Occipital lobe (tissue), 2 donors: Measurements from ENCODE around the gene HLA-A. TPM values are rescaled to one million over a fixed set of nuclear protein-coding genes. Genes with fewer than 3 reads are reported as not detected.

Experiments
- DNase-seq: peaks from one replicate; lab custom pipeline; 2025; lab: John Stamatoyannopoulos, UW
- total RNA-seq: library from RNA; depleted of rRNA; stranded (reverse); fragments of >200 nt; gene quantifications from one replicate; pipeline ENCODE4 v1.2.3, GENCODE V29; 2014

Gene HLA-A
- total RNA-seq, 1 donor from 2014 or later = 46.6 TPM

GRCh38 chr6:29933955-29934354, 8.4 kb upstream of the HLA-A start:
- no peak for DNase-seq

GRCh38 chr6:29935273-29935955, 6.9 kb upstream of the HLA-A start:
- DNase-seq = no peak

DNA sequence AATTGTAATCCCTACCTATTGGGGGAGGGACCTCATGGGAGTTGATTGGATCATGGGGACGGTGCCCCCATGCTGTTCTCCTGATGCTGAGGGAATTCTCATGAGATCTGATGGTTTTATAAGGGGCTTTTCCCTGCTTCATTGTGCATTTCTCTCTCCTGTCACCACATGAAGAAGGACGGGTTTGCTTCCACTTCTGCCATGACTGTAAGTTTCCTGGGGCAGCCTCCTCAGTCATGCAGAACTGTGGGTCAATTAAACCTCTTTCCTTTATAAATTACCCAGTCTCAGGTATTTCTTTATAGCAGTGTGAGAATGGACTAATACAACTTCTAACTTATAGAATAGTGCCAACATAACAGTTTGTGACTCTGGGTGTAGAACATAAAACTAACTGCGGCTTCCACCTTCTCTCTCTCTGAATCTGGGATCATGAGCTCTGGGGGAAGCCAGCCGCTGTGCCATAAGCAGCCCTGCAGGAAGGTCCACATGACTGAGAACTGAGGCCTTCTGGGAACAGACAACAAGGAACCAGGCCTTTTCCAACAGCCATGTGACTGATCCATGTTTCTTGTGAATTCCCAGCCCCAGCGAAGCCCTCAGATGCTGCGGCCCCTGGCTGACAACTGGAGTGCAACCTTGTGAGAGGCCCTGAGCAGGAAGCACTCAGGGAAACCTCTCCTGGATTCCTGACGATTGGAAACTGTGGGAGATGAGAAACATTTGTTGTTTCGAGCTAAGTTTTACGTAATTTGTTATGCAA, 3.4 kb upstream of the HLA-A start:
- no peak for DNase-seq

DNA sequence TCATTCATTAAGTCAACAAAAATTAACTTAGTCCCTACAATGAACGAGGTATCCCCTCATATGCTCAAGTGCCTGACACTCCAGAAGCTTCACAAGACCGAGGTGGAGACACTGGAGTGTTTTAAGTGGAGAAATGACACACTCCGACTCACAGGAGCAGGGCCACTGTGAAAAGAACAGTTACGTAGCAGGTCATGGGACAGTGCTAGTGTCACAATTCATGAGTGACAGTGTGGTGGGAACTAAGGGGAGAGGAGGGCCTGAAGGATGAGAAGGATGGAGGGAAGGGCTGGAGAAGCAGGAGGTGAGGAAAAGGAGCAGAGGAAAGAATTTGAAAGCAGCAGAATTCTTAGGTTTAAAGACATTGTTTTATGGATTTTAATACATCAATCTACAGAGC, 1.3 kb upstream of the HLA-A start:
- DNase-seq = no peak

- DNase-seq = no peak
Measured at GRCh38 chr6:29941471-29941870, 861 bp upstream of the HLA-A start.

DNA sequence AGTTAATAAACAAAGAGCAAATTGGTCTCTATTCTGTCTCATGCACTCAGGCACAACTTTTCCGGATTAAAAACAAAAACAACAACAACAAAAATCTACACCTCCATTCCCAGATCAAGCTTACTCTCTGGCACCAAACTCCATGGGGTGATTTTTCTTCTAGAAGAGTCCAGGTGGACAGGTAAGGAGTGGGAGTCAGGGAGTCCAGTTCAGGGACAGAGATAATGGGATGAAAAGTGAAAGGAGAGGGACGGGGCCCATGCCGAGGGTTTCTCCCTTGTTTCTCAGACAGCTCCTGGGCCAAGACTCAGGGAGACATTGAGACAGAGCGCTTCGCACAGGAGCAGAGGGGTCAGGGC, 437 bp upstream of the HLA-A start:
- DNase-seq = no peak

- DNase-seq = no peak
Measured at GRCh38 chr6:29943053-29943966, 978 bp downstream of the HLA-A start.

- DNase-seq = no peak
Measured at GRCh38 chr6:29945281-29945820, 3.0 kb downstream of the HLA-A start.

DNA sequence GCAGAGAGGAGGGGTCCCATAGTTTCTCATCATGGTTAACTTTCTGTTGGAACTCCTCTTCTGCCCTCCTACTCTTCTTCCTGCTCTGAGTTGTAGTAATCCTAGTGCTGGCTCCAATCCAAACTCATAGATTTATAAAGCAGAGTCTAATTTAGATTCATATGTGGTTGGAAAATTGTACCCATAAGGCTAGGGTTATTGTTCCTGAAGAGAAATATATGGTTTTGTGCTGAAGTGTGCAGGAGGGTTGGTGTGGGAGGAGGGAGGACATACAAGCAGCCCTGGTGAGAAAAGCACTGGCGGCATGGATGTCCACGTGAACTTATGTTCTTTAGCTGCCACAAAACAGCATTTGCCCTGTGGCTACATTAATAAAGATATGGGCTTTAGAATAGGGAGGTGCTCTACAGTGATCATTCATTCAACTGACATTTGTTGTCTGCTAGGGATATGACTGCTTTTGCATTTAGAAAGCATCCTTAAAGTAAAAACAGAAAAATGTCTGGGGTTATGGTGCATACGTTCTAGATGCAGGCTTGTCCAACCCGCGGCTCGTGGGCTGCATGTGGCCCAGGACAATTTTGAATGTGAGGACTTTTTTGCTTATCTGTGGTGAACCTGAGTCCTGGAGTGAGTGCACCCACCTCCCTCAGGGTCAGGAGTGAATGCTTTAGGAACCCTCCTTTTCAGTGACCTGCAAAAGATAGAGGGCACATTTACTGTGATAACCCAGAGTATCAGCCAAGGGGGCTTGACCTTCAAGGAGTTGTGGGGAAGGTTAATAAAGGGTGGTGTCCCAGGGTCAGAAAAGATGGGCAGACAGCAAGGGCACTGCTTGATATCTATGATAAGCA, 4.1 kb downstream of the HLA-A start:
- DNase-seq = no peak

DNA sequence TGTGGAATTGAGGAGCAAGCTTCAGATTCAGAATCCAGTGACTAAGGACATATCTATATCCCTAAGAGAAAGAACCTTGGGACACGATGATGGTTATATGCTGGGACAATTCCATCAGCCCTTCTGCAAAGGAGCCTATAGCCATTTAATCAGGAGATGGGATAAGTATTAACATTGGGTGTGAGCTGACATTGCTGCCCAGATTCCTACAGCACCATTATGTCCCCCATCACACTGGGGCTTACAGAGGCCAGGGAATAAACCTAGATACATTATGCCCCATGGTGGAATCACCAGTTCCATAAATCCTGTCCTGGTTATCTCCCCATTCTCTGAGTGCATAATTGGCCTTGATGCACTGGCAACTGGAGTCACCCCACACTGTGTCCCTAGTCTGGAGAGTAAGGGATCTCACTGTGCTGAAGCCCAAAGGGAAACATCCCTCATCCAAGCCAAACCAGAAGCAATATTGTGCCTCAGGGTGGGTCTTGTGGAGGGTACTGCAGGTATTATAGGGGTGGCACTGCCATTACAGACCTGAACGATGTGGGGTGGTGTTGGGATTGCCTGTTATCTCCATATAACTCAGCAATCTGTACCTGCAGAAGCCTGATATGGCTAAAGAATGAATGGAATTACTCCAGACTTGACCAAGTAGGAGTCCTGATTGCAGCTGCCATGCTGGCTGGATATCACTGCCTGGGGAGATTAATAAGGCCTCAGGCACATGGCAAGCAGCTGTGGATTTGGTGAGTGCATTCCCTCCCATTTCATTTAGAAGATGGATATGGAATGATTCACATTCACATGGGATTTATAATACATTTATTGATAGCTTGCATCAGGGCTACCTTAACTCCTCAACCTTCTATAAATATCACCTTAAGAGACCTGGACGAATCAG, 5.0 kb downstream of the HLA-A start:
- no peak for DNase-seq

- no peak for DNase-seq
Measured at GRCh38 chr6:29948277-29948676, 5.9 kb downstream of the HLA-A start.

DNA sequence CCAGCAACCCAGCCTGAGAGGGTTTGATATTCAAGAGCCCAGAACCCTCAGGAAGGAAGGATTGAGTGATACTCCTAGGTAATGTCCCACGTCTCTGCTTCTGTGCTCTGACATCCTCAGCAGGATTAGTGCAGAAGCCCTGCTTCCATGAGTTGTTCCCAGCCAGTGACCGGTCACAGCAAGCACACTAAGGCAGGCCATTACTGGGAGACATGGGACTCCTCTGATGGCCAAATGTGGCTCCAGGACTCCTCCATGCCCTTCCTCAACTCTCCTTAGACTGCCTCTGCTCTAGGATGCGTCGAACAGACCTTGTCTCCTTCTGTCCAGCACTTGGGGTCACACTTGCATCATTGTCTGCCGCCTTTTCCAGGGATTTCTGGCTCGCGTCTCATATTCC, 7.6 kb downstream of the HLA-A start:
- no peak for DNase-seq

DNA sequence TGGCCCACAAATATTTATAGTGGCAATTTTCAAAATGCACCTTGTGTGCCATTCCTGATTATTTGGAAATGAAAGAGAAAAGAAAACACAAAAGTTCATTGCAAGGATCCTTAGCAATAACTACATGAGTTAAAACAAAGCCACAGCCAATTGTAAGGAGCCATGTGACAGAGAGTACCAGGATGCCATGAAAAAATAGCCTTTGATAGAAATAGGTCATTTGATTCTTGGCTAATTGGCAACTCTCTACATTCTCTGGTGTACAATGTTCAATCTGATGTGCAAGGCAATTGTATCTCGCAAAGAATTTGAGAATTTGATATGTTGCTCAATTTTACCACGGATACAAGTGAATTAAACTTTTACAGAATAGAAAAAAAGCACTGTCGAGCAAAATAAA, 9.6 kb downstream of the HLA-A start:
- no peak for DNase-seq

GRCh38 chr6:29953001-29953441, 10.7 kb downstream of the HLA-A start:
- DNase-seq = no peak

DNA sequence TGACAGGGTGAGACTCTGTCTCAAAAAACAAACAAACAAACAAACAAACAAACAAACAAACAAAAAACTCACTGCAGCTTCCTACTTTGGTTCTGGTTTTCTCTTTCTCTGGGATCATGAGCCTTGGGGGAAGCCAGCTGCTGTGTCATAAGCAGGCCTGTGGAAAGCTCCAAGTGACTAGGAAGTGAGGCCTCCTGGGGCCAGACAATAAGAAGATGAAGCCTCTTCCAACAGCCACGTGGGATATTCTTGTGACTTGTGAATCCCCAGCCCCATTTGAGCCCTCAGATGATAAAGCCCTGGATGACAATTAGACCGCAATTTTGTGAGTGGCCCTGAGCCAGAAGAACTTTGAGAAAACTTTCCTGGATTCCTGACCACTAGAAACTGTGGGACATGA, 11.4 kb downstream of the HLA-A start:
- no peak for DNase-seq

- DNase-seq = no peak
Measured at GRCh38 chr6:29954272-29954671, 11.9 kb downstream of the HLA-A start.

- DNase-seq = no peak
Measured at GRCh38 chr6:29955783-29956182, 13.5 kb downstream of the HLA-A start.

- no peak for DNase-seq
Measured at GRCh38 chr6:29956518-29956917, 14.2 kb downstream of the HLA-A start.

DNA sequence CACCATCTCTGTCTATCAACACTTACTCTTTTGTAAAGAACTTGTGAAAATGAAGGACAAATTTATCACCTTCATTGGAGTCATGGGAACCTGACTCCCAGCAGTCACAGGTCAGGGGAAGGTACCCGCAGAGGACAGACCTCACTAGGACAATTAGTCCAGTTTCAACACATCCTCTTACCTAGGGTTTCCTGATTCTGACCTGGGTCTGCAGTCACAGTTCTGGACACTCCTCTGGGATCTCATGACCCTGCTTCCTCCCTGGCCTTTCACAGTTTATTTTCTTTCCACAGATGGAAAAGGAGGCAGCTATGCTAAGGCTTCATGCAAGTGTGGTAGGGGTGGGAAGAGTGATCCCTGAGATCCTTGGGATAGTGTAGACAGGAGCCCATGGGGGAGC, 15.7 kb downstream of the HLA-A start:
- no peak for DNase-seq

DNA sequence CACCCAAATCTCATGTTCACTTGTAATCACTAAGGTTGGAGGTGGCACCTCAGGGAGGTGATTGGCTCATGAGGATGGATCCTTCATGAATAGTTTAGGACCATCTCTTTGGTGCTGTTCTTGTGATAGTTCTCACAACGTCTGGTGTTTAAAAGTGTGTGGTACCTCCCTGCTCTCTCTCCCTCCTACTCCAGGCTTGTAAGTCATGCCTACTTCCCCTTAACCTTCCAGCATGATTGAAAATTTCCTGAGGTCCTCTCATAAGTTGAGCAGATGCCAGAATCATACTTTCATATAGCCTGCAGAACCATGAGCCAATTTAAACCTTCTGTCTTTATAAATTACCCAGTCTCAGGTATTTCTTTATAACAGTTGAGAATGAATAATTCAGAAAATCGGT, 16.6 kb downstream of the HLA-A start:
- no peak for DNase-seq
